Neural cell (in vitro differentiated cells): Measurements from ENCODE around the gene NAV1. TPM values are rescaled to one million over a fixed set of nuclear protein-coding genes. Genes with fewer than 3 reads are reported as not detected.

ENCODE experiments used
- H2AFZ ChIP-seq: fragments of 200-600, 300-800 bp; sonication (generic), shearing (Covaris generic); 2 replicates; pipeline ENCODE4 v1.6.0; 2014; ENCODE audit warnings: low read depth, mild to moderate bottlenecking, antibody characterized with exemption, low read length, moderate library complexity
- H3F3A ChIP-seq: fragments of 200-600 bp; shearing (Covaris generic); 2 replicates; pipeline ENCODE4 v1.6.1; 2016; ENCODE audit warnings: mild to moderate bottlenecking, moderate library complexity, mixed read lengths, antibody characterized with exemption, low read length; ENCODE audit not compliant: insufficient read depth, poor library complexity, severe bottlenecking
- H3K27ac ChIP-seq: fragments of 200-600, 300-800 bp; sonication (generic), shearing (Covaris generic); 2 replicates; pipeline ENCODE4 v1.5.1; 2014; ENCODE audit warnings: mild to moderate bottlenecking, low read length, moderate library complexity
- H3K27me3 ChIP-seq: fragments of 300-800, 200-600 bp; sonication (generic), shearing (Covaris generic); 2 replicates; pipeline ENCODE4 v1.6.0; 2014; ENCODE audit warnings: mild to moderate bottlenecking, low read depth, low read length, moderate library complexity; ENCODE audit not compliant: insufficient read depth
- H3K36me3 ChIP-seq: fragments of 300-800, 200-600 bp; sonication (generic), shearing (Covaris generic); 2 replicates; pipeline ENCODE4 v1.5.1; 2014; ENCODE audit warnings: mild to moderate bottlenecking, antibody characterized with exemption, low read length, moderate library complexity; ENCODE audit not compliant: insufficient read depth
- H3K4me2 ChIP-seq: fragments of 300-800, 200-600 bp; sonication (generic), shearing (Covaris generic); 2 replicates; pipeline ENCODE4 v1.6.0; 2014; ENCODE audit warnings: mild to moderate bottlenecking, low read length
- H3K4me3 ChIP-seq: fragments of 300-800, 200-600 bp; sonication (generic), shearing (Covaris generic); 2 replicates; pipeline ENCODE4 v1.5.1; 2014; ENCODE audit warnings: mild to moderate bottlenecking, low read length, moderate library complexity
- H3K79me2 ChIP-seq: fragments of 200-600 bp; shearing (Covaris generic); replicated peaks from 2 replicates; pipeline ENCODE4 v1.6.0; 2014; ENCODE audit warnings: mild to moderate bottlenecking, low read length, moderate library complexity; ENCODE audit not compliant: insufficient read depth
- H3K9ac ChIP-seq: fragments of 300-800, 200-600 bp; sonication (generic), shearing (Covaris generic); 2 replicates; pipeline ENCODE4 v1.6.1; 2016; ENCODE audit warnings: mild to moderate bottlenecking, low read length, mixed read lengths
- H3K9me2 ChIP-seq: fragments of 200-600 bp; shearing (Covaris generic); 2 replicates; pipeline ENCODE4 v1.6.1; 2016; ENCODE audit warnings: mild to moderate bottlenecking, low read length, mixed read lengths; ENCODE audit not compliant: insufficient read depth
- H3K9me3 ChIP-seq: fragments of 200-600, 300-800 bp; sonication (generic), shearing (Covaris generic); 2 replicates; pipeline ENCODE4 v1.6.1; 2016; ENCODE audit warnings: mild to moderate bottlenecking, mixed run types, low read length, moderate library complexity, mixed read lengths
- H4K20me1 ChIP-seq: fragments of 200-600 bp; shearing (Covaris generic); 2 replicates; pipeline ENCODE4 v1.6.1; 2016; ENCODE audit warnings: mild to moderate bottlenecking, mixed run types; ENCODE audit not compliant: insufficient read depth
- EP300 ChIP-seq: fragments of 450-650 bp; conservative IDR thresholded peaks from 2 replicates; pipeline ENCODE4 v1.6.1; 2014; ENCODE audit warnings: antibody characterized with exemption, mild to moderate bottlenecking, moderate library complexity; ENCODE audit not compliant: poor library complexity, severe bottlenecking
- EZH2 ChIP-seq: fragments of 200-600, 300-800 bp; shearing (Covaris generic), sonication (generic); IDR thresholded peaks from 2 replicates; pipeline ENCODE4 v1.6.1; 2014; ENCODE audit warnings: antibody characterized with exemption, low read length, borderline replicate concordance, mild to moderate bottlenecking; ENCODE audit not compliant: insufficient read depth, poor library complexity, severe bottlenecking
- MXI1 ChIP-seq: fragments of 450-650 bp; conservative IDR thresholded peaks from 2 replicates; pipeline ENCODE4 v1.6.1; 2014; ENCODE audit warnings: antibody characterized with exemption, mild to moderate bottlenecking; ENCODE audit not compliant: poor library complexity, severe bottlenecking
- POLR2AphosphoS5 ChIP-seq: IDR thresholded peaks from 2 replicates; pipeline ENCODE4 v1.6.1; 2012
- RAD21 ChIP-seq: fragments of 450-650 bp; conservative IDR thresholded peaks from 2 replicates; pipeline ENCODE4 v1.6.1; 2014; ENCODE audit warnings: antibody characterized with exemption, mild to moderate bottlenecking, moderate library complexity
- SMC3 ChIP-seq: fragments of 450-650 bp; conservative IDR thresholded peaks from 2 replicates; pipeline ENCODE4 v1.6.1; 2014; ENCODE audit warnings: antibody characterized with exemption, mild to moderate bottlenecking, moderate library complexity; ENCODE audit not compliant: poor library complexity
- TAF1 ChIP-seq: IDR thresholded peaks from 2 replicates; pipeline ENCODE4 v1.6.1; 2012; ENCODE audit warnings: low read depth
- polyA plus RNA-seq: library from polyadenylated mRNA; depleted of rRNA; stranded (reverse); fragments of >200 nt; gene quantifications from 2 replicates; pipeline ENCODE4 v1.2.3, GENCODE V29; 2014
- TF ChIP-seq, protein P1 (sequence below): IDR thresholded peaks from 2 replicates; pipeline ENCODE4 v1.6.1; 2012; ENCODE audit warnings: borderline replicate concordance
- TF ChIP-seq, protein P2 (sequence below): fragments of 450-650 bp; IDR thresholded peaks from 2 replicates; pipeline ENCODE4 v1.5.1; 2014; ENCODE audit warnings: antibody characterized with exemption, mild to moderate bottlenecking, moderate library complexity; ENCODE audit not compliant: poor library complexity, severe bottlenecking

NAV1 gene
- polyA plus RNA-seq, 1 donor from 2014 or later: 33.2 TPM

DNA sequence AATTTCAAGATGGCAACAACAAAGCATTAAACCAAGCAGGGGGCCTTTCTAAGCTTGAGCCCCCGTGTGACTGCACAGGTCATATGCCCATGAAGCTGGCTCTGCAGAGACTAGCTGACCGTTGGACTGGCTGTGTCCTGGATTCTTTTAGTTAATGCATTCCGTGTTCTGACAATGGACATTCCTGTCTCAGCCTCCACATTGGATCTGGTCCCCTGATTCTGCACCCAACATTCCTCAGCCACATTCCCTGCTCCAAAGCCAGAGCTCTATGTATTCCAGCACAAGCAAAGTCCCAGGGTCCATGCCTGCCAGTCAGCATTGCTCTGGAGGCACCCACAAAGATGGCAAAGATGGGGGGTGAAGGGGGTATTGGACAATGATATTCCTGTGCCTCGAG is 5.1 kb upstream of the NAV1 start:
- H3K4me3 ChIP-seq: no peak overlapping the region
- no peaks in the 10 kb centered on the region for H4K20me1 ChIP-seq
- H3K36me3 ChIP-seq: no peaks in the 10 kb centered on the region
- no peak overlapping the region for H3K4me2 ChIP-seq
- H3K27ac ChIP-seq: no peak overlapping the region
- no peaks in the 10 kb centered on the region for H3F3A ChIP-seq
- H3K9me3 ChIP-seq: no peaks in the 10 kb centered on the region
- TF ChIP-seq, protein P1, sequence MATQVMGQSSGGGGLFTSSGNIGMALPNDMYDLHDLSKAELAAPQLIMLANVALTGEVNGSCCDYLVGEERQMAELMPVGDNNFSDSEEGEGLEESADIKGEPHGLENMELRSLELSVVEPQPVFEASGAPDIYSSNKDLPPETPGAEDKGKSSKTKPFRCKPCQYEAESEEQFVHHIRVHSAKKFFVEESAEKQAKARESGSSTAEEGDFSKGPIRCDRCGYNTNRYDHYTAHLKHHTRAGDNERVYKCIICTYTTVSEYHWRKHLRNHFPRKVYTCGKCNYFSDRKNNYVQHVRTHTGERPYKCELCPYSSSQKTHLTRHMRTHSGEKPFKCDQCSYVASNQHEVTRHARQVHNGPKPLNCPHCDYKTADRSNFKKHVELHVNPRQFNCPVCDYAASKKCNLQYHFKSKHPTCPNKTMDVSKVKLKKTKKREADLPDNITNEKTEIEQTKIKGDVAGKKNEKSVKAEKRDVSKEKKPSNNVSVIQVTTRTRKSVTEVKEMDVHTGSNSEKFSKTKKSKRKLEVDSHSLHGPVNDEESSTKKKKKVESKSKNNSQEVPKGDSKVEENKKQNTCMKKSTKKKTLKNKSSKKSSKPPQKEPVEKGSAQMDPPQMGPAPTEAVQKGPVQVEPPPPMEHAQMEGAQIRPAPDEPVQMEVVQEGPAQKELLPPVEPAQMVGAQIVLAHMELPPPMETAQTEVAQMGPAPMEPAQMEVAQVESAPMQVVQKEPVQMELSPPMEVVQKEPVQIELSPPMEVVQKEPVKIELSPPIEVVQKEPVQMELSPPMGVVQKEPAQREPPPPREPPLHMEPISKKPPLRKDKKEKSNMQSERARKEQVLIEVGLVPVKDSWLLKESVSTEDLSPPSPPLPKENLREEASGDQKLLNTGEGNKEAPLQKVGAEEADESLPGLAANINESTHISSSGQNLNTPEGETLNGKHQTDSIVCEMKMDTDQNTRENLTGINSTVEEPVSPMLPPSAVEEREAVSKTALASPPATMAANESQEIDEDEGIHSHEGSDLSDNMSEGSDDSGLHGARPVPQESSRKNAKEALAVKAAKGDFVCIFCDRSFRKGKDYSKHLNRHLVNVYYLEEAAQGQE: no peak
- TF ChIP-seq TAF1 (no peak), SMC3 (no peak), EZH2 (no peak), POLR2AphosphoS5 (no peak), MXI1 (no peak), RAD21 (no peak), EP300 (no peak)
- TF ChIP-seq, protein P2, sequence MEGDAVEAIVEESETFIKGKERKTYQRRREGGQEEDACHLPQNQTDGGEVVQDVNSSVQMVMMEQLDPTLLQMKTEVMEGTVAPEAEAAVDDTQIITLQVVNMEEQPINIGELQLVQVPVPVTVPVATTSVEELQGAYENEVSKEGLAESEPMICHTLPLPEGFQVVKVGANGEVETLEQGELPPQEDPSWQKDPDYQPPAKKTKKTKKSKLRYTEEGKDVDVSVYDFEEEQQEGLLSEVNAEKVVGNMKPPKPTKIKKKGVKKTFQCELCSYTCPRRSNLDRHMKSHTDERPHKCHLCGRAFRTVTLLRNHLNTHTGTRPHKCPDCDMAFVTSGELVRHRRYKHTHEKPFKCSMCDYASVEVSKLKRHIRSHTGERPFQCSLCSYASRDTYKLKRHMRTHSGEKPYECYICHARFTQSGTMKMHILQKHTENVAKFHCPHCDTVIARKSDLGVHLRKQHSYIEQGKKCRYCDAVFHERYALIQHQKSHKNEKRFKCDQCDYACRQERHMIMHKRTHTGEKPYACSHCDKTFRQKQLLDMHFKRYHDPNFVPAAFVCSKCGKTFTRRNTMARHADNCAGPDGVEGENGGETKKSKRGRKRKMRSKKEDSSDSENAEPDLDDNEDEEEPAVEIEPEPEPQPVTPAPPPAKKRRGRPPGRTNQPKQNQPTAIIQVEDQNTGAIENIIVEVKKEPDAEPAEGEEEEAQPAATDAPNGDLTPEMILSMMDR: no peak
- H2AFZ ChIP-seq: no peak overlapping the region
- no peaks in the 10 kb centered on the region for H3K9me2 ChIP-seq
- H3K9ac ChIP-seq: no peak overlapping the region
- peaks cover 15% of the 10 kb centered on the region for H3K27me3 ChIP-seq
- H3K79me2 ChIP-seq: no peaks in the 10 kb centered on the region

DNA sequence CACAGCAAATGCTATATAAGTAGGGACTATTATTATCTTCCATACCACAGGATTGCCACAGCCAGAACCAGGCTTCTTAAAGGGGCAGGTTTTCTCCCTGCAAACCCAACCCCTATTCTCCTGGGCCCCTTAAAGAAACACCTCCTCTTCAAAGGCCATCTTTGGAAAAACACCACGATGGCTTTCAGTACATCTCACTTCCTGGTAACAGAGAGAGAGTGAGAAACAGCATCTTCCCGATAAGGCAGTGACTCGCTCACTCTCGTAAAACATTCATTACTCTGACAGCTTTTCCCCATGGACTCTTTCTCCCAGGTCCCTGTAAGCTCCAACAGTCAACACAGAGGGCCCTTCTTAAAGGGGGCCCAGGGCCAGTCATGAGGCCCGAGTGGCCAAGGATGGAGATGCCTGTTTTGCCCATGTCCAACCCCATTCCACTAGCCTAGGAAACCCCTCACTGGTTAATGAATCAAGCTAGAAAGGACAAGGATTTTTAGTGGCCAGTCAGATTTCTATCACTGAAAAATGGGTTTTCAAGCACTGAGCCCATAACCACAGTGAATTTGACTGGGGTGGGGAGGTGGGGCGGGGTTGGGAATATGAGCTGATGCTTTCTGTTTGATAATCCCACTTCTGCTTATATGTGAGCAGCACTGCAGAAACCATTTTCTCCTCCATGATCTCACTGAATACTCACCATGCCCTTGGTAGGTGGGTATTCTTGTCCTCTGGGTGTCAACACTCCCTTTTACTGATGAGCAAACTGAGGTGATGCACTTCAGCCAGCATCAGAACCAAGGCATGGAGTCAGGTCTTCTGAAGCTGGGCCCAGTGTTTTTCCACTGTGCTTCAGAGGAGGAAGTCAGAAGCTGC is 3.6 kb upstream of the NAV1 start:
- no peaks in the 10 kb centered on the region for H3K9me3 ChIP-seq
- H3K27ac ChIP-seq: no peak overlapping the region
- H3K9me2 ChIP-seq: no peaks in the 10 kb centered on the region
- no peaks in the 10 kb centered on the region for H3K79me2 ChIP-seq
- H3K36me3 ChIP-seq: no peaks in the 10 kb centered on the region
- H3K9ac ChIP-seq: no peak overlapping the region
- no peak overlapping the region for H2AFZ ChIP-seq
- H3K4me2 ChIP-seq: no peak overlapping the region
- TF ChIP-seq, protein P1: no peak
- TF ChIP-seq SMC3: no peak
- TF ChIP-seq TAF1: no peak
- no peak for TF ChIP-seq EP300
- TF ChIP-seq, protein P2: no peak
- TF ChIP-seq RAD21: no peak
- no peak overlapping the region for H3K4me3 ChIP-seq
- H3F3A ChIP-seq: no peaks in the 10 kb centered on the region
- no peaks in the 10 kb centered on the region for H4K20me1 ChIP-seq
- peaks cover 29% of the 10 kb centered on the region for H3K27me3 ChIP-seq
